ENCODE results near the gene TMEM117. TPM values are rescaled to one million over a fixed set of nuclear protein-coding genes. Genes with fewer than 3 reads are reported as not detected.

Gene TMEM117
- total and polyA plus RNA-seq, 10 of the 15 experiments (the other 5 are each of a cell fraction or from before 2014, with no cell fraction given) = 3.1 to 8.2 (median 6.1) TPM

DNA sequence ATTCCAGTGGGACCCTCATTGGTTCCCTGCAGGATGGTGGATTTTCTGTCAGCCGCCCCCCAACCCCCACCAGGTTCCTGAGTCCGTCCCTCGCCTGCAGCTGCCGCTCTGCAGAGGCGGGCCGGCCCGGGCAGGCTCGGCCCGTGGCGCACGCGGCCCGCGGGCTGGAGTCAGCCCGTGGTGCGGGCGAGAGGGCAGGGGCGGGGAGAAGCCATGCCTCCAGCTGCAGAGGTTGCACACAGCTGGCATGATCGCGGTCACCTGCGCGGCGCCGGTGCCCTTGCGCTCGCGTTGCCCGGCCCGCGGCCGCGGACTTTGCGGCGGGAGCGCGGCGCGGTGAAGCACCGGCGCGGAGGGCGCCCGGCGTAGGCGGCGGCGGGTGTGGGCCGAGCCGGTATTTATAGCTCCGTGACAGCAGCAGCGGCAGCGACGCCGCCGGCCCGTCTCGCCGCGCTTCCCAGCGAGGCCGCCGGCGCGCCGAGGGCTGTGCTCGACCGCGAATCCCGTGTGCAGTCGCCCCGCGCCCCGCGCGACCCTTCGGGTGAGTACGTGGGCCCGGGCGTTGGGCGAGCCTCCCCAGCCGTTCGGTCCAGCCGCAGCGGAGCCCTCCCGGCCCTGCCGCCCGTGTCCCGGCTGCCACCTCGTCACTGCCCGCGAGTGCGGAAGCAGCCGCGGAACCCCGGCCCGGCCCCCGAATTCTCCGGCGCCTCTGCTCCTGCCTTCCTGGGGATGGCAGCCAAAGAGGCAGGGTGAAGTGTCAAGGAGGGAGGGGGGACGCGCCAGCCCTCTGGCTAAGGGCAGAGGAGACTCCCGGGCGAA, at the start of gene TMEM117 (continued):
- TF ChIP-seq, protein P1, sequence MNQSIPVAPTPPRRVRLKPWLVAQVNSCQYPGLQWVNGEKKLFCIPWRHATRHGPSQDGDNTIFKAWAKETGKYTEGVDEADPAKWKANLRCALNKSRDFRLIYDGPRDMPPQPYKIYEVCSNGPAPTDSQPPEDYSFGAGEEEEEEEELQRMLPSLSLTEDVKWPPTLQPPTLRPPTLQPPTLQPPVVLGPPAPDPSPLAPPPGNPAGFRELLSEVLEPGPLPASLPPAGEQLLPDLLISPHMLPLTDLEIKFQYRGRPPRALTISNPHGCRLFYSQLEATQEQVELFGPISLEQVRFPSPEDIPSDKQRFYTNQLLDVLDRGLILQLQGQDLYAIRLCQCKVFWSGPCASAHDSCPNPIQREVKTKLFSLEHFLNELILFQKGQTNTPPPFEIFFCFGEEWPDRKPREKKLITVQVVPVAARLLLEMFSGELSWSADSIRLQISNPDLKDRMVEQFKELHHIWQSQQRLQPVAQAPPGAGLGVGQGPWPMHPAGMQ (IDR thresholded peaks at IDR 0.05; ENCODE audit: borderline replicate concordance) = no peak
- peak in 1 of 2 experiments; percentile 83; a peak in 2 of 3 replicates for TF ChIP-seq EGR1 (IDR thresholded peaks at IDR 0.05; ENCODE audit: borderline replicate concordance in 1 of 2, low read depth in 2 of 2, low read length in 2 of 2)
- TF ChIP-seq BHLHE40 (IDR thresholded peaks at IDR 0.05; ENCODE audit: borderline replicate concordance in 1 of 2, low read depth in 2 of 2, low read length in 1 of 2) = peak; percentile 4 to 81; a peak in 2 of 4 replicates
- TF ChIP-seq GATAD2B (conservative IDR thresholded peaks at IDR 0.05; ENCODE audit: low read depth) = peak; percentile 99
- TF ChIP-seq BACH1 (IDR thresholded peaks at IDR 0.05; ENCODE audit: borderline replicate concordance) = peak; percentile 87; the same call in 1 of the 2 replicates

GRCh38 chr12:43786899-43787693, 48.8 kb upstream of the TMEM117 start:
- BruUV-seq (replicated peaks) = TSS peak; percentile 69
- CTCF ChIA-PET = interaction anchor here (0.6 to 1.3 kb wide), 2 partner anchors 9 to 95 kb away, joined by 3 to 5 read pairs; no protein-coding TSS in a partner anchor
- in situ Hi-C loops (cut with MboI) = no loop called here
- TF ChIP-seq PKNOX1 (IDR thresholded peaks at IDR 0.05) (no peak), EGR1 (IDR thresholded peaks at IDR 0.05; ENCODE audit: borderline replicate concordance in 1 of 2, low read depth in 2 of 2, low read length in 2 of 2) (no peak), NFYB (IDR thresholded peaks at IDR 0.05; ENCODE audit: insufficient read depth, low read depth, low read length) (no peak), SUPT20H (IDR thresholded peaks at IDR 0.05; ENCODE audit: borderline replicate concordance, control insufficient read depth, low read depth, low read length) (no peak), NFYA (IDR thresholded peaks at IDR 0.05; ENCODE audit: borderline replicate concordance, low read depth, low read length) (no peak), ETV6 (conservative IDR thresholded peaks at IDR 0.05 in 1 of 2, IDR thresholded peaks at IDR 0.05 in 1 of 2; ENCODE audit: borderline replicate concordance in 1 of 2, low read depth in 1 of 2) (no peak), IKZF1 (conservative IDR thresholded peaks at IDR 0.05) (no peak), TAF1 (IDR thresholded peaks at IDR 0.05; ENCODE audit: borderline replicate concordance, low read depth, low read length) (no peak), RUNX3 (IDR thresholded peaks at IDR 0.05; ENCODE audit: low read length) (no peak), CREB1 (IDR thresholded peaks at IDR 0.05; ENCODE audit: low read depth) (no peak), TARDBP (IDR thresholded peaks at IDR 0.05; ENCODE audit: borderline replicate concordance) (no peak)

More at GRCh38 chr12:43786899-43787693, 48.8 kb upstream of the TMEM117 start:
- FAIRE-seq (no peak), DNase-seq (ENCODE audit: low read depth, low spot score) (no peak), ATAC-seq (no peak)
- no peaks in the 10 kb centered on the region for H3K4me1 ChIP-seq (ENCODE audit: control insufficient read depth, insufficient read depth, low read length)
- H3K4me3 ChIP-seq = no peak overlapping the region
- ChIA-PET SMC1A (ENCODE audit: uncharacterized antibody, unreplicated experiment) (interaction anchor here (0.6 to 0.8 kb wide), 2 partner anchors 12 to 37 kb away, joined by 3 read pairs; no protein-coding TSS in a partner anchor), POLR2A (no interaction called here), RAD21 (ENCODE audit: unreplicated experiment) (no interaction called here)
- H3K36me3 ChIP-seq (ENCODE audit: control insufficient read depth in 2 of 2, insufficient read depth in 2 of 2, low read length in 1 of 2) = peaks cover 3 to 10% of the 10 kb centered on the region in 2 experiments; a peak in 3 of 4 replicates
- H4K20me1 ChIP-seq (ENCODE audit: control insufficient read depth, insufficient read depth) = no peaks in the 10 kb centered on the region
- H3K27me3 ChIP-seq (replicated peaks in 1 of 2; ENCODE audit: control insufficient read depth in 2 of 2, insufficient read depth in 2 of 2, low read length in 1 of 2) = no peaks in the 10 kb centered on the region
- H3K9ac ChIP-seq (ENCODE audit: control insufficient read depth, insufficient read depth, low read length) = no peak overlapping the region
- no peaks in the 10 kb centered on the region for H3K79me2 ChIP-seq (ENCODE audit: control insufficient read depth, insufficient read depth, low read length)
- H3K9me3 ChIP-seq (replicated peaks; ENCODE audit: control insufficient read depth, insufficient read depth, low read length) = no peaks in the 10 kb centered on the region
- intact Hi-C loops (cut with micrococcal nuclease; ENCODE audit: unreplicated experiment) = no loop called here
- no peak overlapping the region for H3K4me2 ChIP-seq (ENCODE audit: control insufficient read depth, insufficient read depth)
- no peak overlapping the region for H2AFZ ChIP-seq (ENCODE audit: control insufficient read depth, low read depth, low read length)
- no peak overlapping the region for H3K27ac ChIP-seq (ENCODE audit: control insufficient read depth, insufficient read depth)
